Hematopoietic multipotent progenitor cell treated with erythropoietin and hydrocortisone succinate and interleukin-3 and kit ligand, for 17 days (in vitro differentiated cells): ENCODE data around the gene TEN1.
"Not testable (repeated sequence)": the region's sequence is repeated elsewhere in the genome, so short reads cannot be mapped to it uniquely, and the experiment has no call there.

ENCODE experiments used
- DNase-seq: peaks from one replicate; pipeline ENCODE4 v3.0.0-alpha.2; 2015; ENCODE audit warnings: low spot score

The TEN1 gene

DNA sequence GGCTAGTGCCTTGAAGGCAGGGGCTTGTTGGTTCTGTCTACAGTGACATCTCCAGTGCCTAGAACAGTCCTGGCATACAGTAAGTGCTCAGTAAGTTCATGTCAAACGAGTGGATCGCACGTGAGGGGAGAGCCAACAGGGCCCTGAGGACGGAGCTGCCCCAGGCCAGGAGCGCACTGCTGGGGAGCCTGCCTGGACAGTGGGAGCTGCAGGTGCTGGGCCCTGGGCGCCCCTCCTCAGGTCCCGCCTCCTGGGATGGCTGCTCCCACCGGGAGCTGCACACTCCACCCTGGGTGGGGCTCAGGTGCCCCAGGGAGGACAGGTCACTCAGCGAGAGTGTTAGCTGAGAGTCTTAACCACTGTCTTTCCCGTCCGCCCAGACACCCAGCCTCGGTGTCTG, 46.3 kb downstream of the TEN1 start:
- no peak for DNase-seq

GRCh38 chr17:76026714-76027158, 47.7 kb downstream of the TEN1 start:
- DNase-seq, result no peak

DNA sequence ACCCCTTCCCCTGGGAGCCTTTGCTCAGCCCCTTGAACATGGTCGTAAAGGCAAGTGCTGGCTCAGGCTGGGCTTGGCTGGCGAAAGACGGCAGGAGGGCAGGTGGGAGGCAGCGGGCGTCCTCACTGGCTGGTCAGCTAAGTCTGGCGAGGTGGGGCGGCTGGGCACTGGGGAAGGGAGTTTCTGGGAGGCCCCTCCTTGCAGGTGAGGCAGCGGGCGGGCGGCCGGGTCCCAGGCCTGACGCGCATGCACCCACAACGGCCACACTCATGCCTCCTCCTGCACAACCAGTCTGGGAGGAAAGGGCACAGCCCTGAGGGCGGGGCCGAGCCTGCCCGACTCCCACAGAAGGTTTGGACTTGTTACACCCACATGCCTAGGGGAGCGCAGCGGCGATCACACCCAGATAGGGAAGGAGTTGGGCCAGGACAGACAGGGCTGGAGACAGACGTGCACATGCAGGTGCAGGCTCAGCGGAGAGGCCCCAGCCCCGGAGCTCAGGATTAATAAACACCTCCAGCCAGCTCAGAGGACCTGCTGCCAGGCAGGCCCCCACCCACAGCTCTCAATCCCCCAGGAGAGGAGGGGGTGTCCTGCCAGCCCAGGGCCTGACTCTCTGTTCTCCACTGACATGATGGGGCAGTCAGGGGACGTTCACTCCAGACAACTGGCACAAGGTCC, 48.3 kb downstream of the TEN1 start, which contains the start of gene EVPL:
TSS of gene EVPL (minus strand) at position 148 of the 681 bp plus-strand sequence. CDS start at position 40, 108 bp downstream.
- peak; percentile 79 for DNase-seq

DNA sequence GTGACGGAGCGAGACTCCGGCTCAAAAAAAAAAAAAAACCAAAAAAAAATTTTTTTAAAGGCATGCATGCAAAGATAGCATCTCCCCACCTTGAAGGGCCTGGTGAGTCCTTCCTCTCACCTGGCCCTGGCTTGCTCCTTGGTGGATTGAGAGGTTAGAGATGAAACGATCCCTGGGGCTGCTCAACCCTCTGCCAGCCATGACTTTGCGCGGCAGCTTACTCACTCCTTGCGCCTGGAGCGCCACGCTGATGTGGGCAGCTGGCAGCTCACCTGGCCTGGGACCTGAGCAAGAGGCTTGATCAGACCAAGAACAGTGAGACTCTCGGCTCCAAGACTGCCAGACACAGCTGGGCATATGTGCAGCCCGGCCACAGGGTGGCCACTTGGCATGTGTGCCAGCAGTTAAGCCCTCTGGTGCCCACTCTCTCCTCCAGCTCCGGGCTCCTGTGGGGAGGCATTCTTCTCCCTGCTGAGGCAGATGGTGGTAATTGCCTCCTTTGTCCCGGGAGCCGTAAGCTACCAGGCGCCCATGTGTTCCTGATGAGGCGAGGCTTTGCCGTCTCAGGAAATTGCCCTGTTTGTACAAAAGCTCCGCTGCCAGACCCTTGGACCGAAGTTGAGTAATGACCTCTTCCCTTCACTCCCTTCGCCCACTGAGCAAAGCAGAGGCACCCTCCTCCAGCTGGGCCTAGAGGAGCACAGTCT, 53.2 kb downstream of the TEN1 start:
- DNase-seq, result no peak

DNA sequence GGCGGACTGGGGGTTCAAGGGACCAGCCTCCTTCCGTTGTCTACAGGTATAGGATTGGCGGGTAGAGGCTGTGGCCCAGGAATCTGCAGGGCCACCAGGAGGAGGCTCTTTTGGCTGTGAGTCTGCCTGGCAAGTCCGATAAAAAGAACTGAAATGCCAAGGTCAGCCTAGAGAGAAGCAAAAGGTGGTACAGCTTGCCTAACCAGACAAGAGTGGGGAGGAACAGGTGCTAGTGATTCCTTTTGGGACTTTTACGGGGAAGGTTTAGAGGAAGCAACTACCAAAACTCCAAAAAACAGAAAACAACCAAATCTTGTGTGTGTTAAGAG, 53.7 kb downstream of the TEN1 start:
- DNase-seq, result no peak

DNA sequence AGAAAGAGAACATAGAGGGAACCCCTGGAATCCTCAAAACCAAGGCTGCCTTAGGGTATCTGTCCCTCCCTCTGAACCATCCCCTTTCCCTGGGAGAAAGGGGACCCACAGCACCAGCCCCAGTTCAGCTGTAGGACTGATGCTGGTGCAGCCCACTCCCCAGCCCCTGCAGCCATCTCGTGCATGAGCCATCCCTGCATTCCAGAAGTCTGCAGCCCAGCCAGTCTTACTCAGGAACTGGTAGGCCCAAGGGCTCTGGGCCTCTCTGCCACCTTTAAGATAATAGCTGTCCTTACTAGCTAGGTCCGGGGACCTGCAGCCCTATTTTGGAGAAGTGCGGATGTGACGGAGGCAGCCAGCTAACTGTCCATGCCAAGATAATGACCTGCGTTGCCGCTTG, 54.1 kb downstream of the TEN1 start:
- no peak for DNase-seq

GRCh38 chr17:76034428-76035350, 55.6 kb downstream of the TEN1 start:
- peak; percentile 83 for DNase-seq

- no peak for DNase-seq
Measured at GRCh38 chr17:76036497-76037261, 57.6 kb downstream of the TEN1 start.

- no peak for DNase-seq
Measured at GRCh38 chr17:76038050-76038449, 59.0 kb downstream of the TEN1 start.

DNA sequence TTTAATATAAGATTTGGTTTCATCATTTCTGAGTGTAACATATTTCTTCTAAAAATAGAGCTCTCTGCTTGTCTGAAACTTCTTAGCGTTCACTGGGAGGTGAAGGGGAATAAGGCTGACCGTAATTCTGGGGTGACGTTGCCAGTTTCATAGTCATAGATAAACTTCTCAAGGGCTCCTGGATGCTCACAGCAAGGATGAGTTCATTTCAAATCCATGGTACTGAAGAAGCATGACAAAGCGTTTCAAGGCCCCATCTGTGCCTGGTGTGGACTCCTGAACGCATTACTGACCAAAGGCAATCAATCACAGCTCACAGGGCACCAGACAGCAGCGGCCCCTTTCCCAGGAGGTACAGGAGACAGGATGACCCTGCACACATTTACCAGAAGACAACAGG, 60.1 kb downstream of the TEN1 start:
- no peak for DNase-seq

GRCh38 chr17:76040376-76040775, 61.3 kb downstream of the TEN1 start:
- no peak for DNase-seq

GRCh38 chr17:76042868-76043267, 63.8 kb downstream of the TEN1 start:
- not testable (repeated sequence) for DNase-seq

DNA sequence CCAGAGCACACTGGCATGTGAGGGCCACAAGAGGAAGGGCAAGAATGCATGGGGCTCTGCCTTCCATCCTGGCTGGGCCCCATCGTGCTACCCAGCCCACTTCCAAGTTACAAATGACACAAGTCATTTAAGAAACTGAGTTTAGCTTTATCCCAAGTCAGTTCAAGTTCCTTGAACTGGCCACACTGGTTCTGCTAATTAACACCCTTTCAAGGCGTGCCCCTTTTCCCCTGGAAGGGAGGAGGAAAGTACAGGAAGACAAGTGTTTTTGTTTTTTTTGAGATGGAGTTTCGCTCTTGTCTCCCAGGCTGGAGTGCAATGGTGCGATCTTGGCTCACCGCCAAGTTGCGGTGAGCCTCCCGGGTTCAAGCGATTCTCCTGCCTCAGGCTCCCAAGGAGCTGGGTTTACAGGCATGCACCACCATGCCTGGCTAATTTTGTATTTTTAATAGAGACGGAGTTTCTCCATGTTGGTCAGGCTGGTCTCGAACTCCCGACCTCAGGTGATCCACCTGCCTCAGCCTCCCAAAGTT, 65.5 kb downstream of the TEN1 start:
- DNase-seq, result not testable (repeated sequence)

DNA sequence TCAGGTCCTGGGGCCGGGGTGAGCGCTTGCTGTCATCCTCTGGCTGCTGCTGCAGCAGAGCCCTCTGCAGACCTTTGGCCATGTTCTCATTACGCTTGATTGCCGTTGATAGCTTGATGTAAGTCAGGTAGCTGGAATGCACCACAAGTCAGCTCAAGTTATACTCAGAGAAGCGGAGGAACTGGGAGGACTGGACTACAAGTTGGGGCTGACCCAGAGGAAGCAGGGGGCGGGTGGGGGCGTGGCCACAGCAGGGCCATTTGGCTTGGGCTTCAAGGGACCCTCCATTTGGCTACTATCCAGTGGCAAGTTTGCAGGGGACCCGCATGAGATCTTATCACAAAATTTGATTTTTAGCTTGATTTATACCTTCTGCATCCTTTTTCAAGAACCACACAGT, 67.0 kb downstream of the TEN1 start:
- no peak for DNase-seq

DNA sequence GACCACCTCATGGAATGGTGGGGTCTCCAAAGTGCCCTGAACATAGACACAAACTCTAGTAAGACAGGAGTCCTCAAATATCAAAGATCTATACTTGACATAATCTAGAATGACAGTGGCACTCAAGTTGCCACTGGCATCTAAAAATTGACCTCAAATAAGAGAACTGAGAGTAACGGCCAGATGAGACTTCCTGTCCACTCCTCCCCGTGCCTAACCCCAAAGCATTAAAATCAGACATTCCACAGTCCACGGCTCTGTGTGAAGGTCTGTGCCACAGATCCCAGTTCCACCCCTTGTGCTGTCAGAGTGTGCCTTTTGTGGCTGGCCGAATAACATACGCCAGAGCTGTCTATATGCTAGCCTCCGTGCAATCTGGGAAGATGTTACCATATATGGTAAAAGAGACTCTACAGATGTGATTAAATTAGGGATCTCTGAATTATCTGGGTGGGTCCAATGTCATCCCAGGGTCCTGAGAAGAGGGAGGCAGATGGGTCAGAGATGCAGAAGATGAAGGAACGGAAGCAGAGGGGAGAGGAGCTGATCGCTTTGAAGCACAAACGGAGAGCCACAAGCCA, 69.1 kb downstream of the TEN1 start:
- DNase-seq, result no peak

DNA sequence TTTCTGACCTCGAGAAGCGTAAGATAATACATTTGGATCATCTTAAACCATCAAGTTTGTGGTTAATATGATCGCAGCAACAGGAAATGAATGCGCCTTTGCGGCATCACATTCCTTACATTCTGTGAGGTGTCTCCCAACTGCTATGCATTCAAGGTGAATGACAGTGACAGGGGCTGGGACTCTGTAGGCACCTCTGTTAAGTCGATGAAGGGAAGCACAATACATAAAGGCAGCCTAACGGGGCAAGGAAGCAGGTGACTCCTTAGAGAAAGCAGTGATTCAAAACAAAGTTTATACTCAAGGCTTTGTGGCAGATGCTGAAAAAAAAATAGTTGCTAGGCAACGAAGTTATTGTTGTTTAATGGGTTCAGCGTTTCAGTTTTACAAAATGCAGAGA, 69.7 kb downstream of the TEN1 start:
- DNase-seq, result no peak

DNA sequence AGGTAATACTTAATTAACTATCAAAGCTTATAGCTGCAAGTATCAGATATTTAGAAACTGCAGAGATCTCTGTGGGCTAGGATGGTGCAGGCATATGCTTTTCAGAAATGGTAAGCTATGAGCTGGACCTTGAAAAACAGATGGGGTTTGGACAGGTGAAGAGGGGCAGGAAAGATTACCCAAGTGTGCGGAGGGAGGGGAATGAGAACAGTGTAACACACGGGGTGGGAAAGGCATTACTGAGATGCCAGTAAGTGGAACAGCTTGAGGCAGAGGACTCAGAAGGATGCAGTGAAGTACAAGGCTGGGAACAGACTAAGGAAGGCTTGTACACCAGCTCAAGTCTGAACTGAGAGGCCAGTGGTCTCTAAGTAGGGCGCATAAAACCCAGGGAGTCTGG, 70.2 kb downstream of the TEN1 start:
- DNase-seq, result no peak

GRCh38 chr17:76049836-76050537, 70.9 kb downstream of the TEN1 start:
- no peak for DNase-seq
